GM21723 (cell line): ENCODE measurements around the gene LRP1-AS.

Experiments used
- ATAC-seq: cut with Tn5 transposase; IDR thresholded peaks from one replicate; pipeline ENCODE4 v1.9.1; 2021; ENCODE audit warnings: mild to moderate bottlenecking, moderate library complexity; ENCODE audit not compliant: unreplicated experiment

The LRP1-AS gene

GRCh38 chr12:57101892-57102695 is 45.3 kb downstream of the LRP1-AS start:
- no peak for ATAC-seq

- ATAC-seq, result no peak
Measured at GRCh38 chr12:57099766-57100165, 47.7 kb downstream of the LRP1-AS start.

GRCh38 chr12:57099047-57099714 is 48.2 kb downstream of the LRP1-AS start:
- no peak for ATAC-seq

- no peak for ATAC-seq
Measured at GRCh38 chr12:57098546-57098945, 48.9 kb downstream of the LRP1-AS start.

GRCh38 chr12:57097554-57097835 is 49.9 kb downstream of the LRP1-AS start:
- no peak for ATAC-seq

GRCh38 chr12:57096748-57097553 is 50.5 kb downstream of the LRP1-AS start:
- ATAC-seq, result no peak

- ATAC-seq, result no peak
Measured at GRCh38 chr12:57096099-57096572, 51.3 kb downstream of the LRP1-AS start.

- ATAC-seq, result no peak
Measured at GRCh38 chr12:57095440-57095839, 52.0 kb downstream of the LRP1-AS start.
